ENCODE results near the gene PHF10.

The PHF10 gene

GRCh38 chr6:169669889-169670288 is 54.4 kb downstream of the PHF10 start:
- DNase-seq: no peak

GRCh38 chr6:169669147-169669546 is 55.2 kb downstream of the PHF10 start:
- DNase-seq: no peak

GRCh38 chr6:169668203-169668847 is 56.0 kb downstream of the PHF10 start:
- no peak for DNase-seq

- DNase-seq: no peak
These were observed 56.6 kb downstream of the PHF10 start for GRCh38 chr6:169667716-169668115.

DNA sequence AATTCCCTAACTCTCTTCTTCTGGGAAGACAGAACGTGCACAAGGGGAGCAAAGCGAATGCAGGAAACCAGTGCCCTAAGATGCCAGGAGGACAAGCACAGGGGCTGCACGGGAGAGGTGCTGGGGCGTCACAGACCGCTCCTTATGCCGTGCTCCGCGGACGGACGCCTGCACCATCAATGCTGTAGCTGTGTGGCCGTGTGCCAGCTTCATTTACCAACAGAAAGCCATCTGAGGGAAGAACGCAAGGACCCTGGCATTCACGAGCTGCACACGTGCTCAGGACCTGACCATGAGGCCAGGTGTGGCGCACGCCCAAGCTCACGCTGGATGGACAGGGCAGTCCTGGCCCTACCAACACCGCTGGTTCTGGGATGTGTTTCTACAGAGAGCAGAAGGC is 57.9 kb downstream of the PHF10 start:
- no peak for DNase-seq

GRCh38 chr6:169665289-169665688 is 59.0 kb downstream of the PHF10 start:
- no peak for DNase-seq

DNA sequence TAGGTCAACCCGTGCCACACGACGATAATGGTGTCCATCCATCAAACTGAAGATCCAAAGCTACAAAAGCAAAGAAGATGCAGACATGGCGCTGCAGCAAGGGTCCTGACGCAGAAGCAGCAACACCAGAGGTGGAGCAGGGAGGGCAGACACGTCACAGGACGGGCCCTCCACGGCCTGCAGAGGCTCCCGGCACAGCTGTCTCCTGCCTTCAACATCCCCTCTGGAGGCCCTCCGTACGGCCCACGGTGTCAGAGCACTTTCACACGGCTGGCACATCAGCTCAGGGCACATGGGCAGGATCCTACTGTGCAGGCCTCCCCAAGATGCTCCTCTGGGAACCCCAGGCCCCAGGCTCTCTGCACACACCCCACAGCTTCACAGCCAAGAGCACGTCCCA is 60.1 kb downstream of the PHF10 start:
- no peak for DNase-seq

DNA sequence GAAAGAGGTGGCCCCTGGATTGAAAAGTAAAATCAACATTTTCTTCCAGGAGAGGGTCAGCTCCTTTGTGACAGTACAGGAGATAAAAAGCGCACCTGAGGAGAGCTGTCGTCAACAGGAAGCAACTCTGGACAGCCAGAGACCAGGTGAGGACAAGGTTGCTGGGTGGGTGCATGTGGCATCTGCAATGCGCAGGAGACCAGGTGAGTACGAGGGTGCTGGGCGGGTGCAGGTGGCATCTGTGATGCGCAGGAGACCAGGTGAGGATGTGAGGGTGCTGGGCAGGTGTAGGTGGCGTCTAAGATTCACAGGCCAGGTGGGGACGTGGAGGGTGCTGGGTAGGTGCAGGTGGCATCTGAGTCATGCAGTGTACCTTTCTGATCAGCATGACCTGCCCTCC is 60.8 kb downstream of the PHF10 start:
- no peak for DNase-seq

- DNase-seq: no peak
These were observed 62.9 kb downstream of the PHF10 start for GRCh38 chr6:169661391-169661756.

DNA sequence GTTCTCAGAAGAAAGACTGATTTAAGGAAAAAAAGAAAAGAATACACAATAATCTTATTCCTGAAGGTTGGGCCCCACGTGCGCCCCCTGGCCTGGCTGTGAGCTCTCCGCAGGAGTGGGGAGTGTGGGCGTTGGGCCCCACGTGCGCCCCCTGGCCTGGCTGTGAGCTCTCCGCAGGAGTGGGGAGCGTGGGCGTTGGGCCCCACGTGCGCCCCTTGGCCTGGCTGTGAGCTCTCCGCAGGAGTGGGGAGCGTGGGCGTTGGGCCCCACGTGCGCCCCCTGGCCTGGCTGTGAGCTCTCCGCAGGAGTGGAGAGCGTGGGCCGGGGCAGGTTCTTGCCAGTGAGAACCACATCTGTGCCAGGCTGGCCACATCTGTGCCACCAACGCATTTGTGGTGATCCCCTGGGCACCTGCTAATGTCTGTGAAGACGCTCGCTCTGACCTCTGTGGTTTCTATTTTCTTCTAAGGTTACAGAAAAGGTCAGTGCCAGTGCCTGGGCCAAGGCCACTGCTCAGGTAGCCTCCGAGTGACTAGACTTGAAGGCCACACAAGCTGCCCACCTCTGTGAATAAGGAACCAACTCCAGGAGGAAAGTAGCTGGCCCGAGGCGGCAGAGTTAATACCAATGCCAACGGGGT is 63.4 kb downstream of the PHF10 start:
- DNase-seq: no peak

- DNase-seq: no peak
These were observed 64.3 kb downstream of the PHF10 start for GRCh38 chr6:169659820-169660610.

GRCh38 chr6:169657284-169657610 is 67.1 kb downstream of the PHF10 start:
- no peak for DNase-seq

GRCh38 chr6:169656546-169657283 is 67.6 kb downstream of the PHF10 start:
- no peak for DNase-seq

- peak; percentile 40 for DNase-seq
These were observed 69.5 kb downstream of the PHF10 start for GRCh38 chr6:169654598-169655391.
